Left ventricle myocardium inferior (tissue), 1 donor: ENCODE data around the gene C2orf49. TPM values are rescaled to one million over a fixed set of nuclear protein-coding genes. Genes with fewer than 3 reads are reported as not detected.
"Not testable (repeated sequence)": the region's sequence is repeated elsewhere in the genome, so short reads cannot be mapped to it uniquely, and the experiment has no call there.

Experiments
- DNase-seq: peaks from one replicate; pipeline ENCODE4 v3.0.0-alpha.2; 2020
- H3K27ac ChIP-seq: fragments of 200-600 bp; replicated peaks from 2 replicates; pipeline ENCODE4 v1.8.0; 2021
- H3K27me3 ChIP-seq: fragments of 200-600 bp; 2 replicates; pipeline ENCODE4 v1.8.0; 2021; ENCODE audit warnings: low read depth
- H3K36me3 ChIP-seq: fragments of 200-600 bp; 2 replicates; pipeline ENCODE4 v1.8.0; 2021
- H3K4me1 ChIP-seq: fragments of 200-600 bp; 2 replicates; pipeline ENCODE4 v1.8.0; 2021
- H3K4me3 ChIP-seq: fragments of 200-600 bp; 2 replicates; pipeline ENCODE4 v1.8.0; 2021; ENCODE audit warnings: mild to moderate bottlenecking, moderate library complexity
- H3K9me3 ChIP-seq: fragments of 200-600 bp; replicated peaks from 2 replicates; pipeline ENCODE4 v1.8.0; 2021
- intact Hi-C: fragments of 100-400 bp; cut with micrococcal nuclease; formaldehyde crosslinking; loops from one replicate; pipeline ENCODE4 v1.11.0; 2022
- total RNA-seq: library from RNA; stranded (reverse); fragmentation: NEBNext Ultra II Directional; extraction: Animal tissue kit (Norgen Biotek cat#: 25700); gene quantifications from one replicate; pipeline ENCODE4 v1.2.1, GENCODE V29; 2021
- TF ChIP-seq, protein P1 (sequence below): fragments of 200-600 bp; IDR thresholded peaks from 2 replicates; pipeline ENCODE4 v1.8.0; 2021; ENCODE audit warnings: antibody characterized with exemption, mild to moderate bottlenecking, borderline replicate concordance
- donor health status: DM: no; HTN: yes; CAD: no; lungs with severe emphysema.

The C2orf49 gene
- total RNA-seq, 1 donor from 2014 or later: 22.7 TPM

DNA sequence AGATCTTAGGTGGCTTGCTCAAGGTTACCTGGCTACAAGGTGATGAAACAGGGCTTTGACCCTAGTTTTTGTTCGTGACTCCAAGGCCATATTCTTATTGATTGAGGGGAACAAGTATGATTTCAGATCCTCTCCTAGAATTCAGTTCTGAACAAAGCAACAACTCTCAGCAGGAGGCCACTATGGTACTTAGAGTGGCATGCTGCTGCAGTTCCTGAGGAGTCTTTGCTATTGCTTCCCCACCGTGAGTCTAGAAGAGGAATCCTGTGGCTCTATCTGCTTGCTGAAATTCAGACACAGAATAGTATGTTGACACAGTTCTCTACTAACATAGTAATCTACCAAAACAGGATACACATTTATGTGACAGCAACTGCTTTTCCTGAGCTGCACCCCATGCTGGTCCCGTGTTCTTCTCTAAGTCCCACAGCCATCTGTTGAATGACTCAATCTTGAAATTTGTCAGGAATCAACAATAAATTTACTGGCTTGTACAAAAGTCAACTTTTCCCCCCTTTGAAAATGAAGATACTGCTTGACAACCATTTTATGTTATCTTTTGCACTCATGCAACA is 11.9 kb upstream of the C2orf49 start:
- intact Hi-C loops: no loop called here
- TF ChIP-seq, protein P1, sequence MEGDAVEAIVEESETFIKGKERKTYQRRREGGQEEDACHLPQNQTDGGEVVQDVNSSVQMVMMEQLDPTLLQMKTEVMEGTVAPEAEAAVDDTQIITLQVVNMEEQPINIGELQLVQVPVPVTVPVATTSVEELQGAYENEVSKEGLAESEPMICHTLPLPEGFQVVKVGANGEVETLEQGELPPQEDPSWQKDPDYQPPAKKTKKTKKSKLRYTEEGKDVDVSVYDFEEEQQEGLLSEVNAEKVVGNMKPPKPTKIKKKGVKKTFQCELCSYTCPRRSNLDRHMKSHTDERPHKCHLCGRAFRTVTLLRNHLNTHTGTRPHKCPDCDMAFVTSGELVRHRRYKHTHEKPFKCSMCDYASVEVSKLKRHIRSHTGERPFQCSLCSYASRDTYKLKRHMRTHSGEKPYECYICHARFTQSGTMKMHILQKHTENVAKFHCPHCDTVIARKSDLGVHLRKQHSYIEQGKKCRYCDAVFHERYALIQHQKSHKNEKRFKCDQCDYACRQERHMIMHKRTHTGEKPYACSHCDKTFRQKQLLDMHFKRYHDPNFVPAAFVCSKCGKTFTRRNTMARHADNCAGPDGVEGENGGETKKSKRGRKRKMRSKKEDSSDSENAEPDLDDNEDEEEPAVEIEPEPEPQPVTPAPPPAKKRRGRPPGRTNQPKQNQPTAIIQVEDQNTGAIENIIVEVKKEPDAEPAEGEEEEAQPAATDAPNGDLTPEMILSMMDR: no peak
- no peak overlapping the region for H3K27ac ChIP-seq
- DNase-seq: no peak
- no peaks in the 10 kb centered on the region for H3K9me3 ChIP-seq
- no peak overlapping the region for H3K4me3 ChIP-seq
- peaks cover 32% of the 10 kb centered on the region for H3K4me1 ChIP-seq
- H3K36me3 ChIP-seq: no peaks in the 10 kb centered on the region
- no peaks in the 10 kb centered on the region for H3K27me3 ChIP-seq

DNA sequence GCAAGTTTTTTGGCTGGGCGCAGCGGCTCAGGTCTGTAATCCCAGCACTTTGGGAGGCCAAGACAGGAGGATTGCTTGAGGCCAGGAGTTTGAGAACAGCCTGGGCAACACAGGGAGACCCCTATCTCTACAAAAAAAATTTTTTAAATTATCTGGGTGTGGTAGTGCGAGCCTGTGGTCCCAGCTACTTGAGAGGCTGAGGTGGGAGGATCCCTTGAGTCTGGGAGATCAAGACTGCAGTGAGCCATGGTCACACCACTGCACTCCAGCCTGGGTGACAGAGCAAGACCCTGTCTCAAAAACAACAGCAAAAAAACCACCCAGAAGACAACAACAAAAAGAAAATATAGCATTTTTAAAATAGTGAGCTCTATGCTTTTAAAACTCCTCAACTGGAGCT is 10.1 kb upstream of the C2orf49 start:
- DNase-seq, H3K27me3 ChIP-seq, H3K27ac ChIP-seq, intact Hi-C loops, H3K9me3 ChIP-seq, H3K36me3 ChIP-seq, H3K4me3 ChIP-seq: not testable (repeated sequence)
- peaks cover 32% of the 10 kb centered on the region for H3K4me1 ChIP-seq

DNA sequence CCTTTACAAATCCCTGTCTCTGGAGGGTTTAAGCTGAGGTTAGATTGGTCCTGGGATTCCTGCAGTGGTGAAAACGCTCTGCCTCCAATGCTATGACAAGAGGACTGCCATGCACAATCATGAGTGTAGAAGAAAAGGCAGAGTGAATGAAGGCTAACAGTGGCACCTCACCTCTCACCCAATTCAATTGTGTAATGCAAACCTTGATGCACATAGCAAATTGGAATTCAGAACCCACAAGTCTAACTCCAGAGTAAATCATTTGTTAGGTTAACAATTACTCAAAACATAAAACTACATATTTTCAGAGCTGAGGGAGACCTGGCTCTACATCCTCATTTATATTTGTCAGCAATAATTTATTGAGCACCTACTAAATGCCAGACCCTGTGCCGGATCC is 9.7 kb upstream of the C2orf49 start:
- Histone ChIP-seq H3K27me3 (no peaks in the 10 kb centered on the region), H3K36me3 (no peaks in the 10 kb centered on the region), H3K27ac (no peak overlapping the region), H3K9me3 (no peaks in the 10 kb centered on the region), H3K4me3 (no peak overlapping the region), H3K4me1 (peaks cover 32% of the 10 kb centered on the region)
- DNase-seq: no peak
- TF ChIP-seq, protein P1: no peak
- intact Hi-C loops: no loop called here

DNA sequence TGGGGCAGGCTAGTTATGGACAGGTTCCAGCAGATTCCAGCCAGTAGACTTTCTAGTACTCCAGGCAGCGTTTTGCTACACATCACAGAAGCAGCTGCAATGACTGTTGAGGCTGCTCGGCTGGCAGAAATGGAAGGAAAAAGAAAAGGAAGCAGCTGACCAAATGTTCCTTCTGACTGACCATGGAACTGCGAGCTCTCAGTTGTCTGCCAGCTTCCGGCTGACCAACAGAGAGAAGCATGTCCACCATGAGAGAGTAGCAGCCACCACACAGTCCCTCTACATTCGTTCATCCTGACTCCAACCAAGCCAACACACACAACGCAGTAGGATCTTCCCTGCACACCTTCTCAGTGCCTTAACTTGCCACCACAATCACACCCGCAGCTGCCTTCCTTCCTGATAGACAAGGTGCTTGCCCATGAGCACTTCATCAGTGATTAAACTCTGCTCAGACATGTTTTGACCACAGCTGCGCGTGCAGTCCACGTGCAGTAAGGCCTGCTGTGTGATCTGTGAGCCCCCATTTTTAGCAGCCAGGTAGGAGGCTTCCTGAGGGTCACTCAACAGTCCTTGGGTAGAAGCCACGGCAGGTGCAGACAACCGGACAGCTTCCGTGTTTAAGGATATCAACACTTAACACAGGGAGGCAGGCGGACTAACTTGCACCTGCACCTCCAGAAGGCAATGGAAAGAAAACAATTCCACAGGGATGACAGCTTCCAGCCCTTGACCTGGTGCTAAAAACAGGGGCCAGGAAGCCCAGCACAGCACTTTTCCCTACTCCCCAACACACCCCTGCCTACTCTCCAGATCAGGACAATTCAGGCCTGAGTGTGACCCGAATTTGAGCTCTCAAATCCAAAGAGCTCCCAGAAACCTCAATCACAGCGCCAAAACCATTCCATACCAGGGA is 8.8 kb upstream of the C2orf49 start:
- no peaks in the 10 kb centered on the region for H3K36me3 ChIP-seq
- peak overlapping the region; percentile 85 for H3K4me3 ChIP-seq
- no peaks in the 10 kb centered on the region for H3K9me3 ChIP-seq
- intact Hi-C loops: no loop called here
- H3K27ac ChIP-seq: peak overlapping the region; percentile 90
- DNase-seq: no peak
- H3K27me3 ChIP-seq: no peaks in the 10 kb centered on the region
- H3K4me1 ChIP-seq: peaks cover 27% of the 10 kb centered on the region
- TF ChIP-seq, protein P1: no peak

DNA sequence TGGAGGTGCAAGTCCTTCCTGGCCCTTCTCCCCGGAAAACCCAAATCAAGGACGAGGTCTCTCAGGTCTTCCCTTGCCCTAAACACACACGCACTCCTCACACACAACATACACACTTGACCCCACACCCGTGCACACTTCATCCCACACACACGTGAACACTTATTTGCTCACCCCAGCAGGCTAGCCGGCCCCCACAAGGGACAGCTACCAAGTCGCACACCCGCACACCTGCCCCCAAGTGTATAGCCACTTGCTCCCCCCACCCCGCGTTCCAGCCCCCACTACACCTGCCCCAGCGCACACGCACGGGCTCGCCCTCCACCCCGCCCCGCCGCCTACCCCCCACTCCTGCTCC is 8.2 kb upstream of the C2orf49 start:
- H3K27ac ChIP-seq: peak overlapping the region; percentile 90

More for the DNA sequence above, 8.2 kb upstream of the C2orf49 start:
- intact Hi-C loops: no loop called here
- TF ChIP-seq, protein P1: no peak
- Histone ChIP-seq H3K4me1 (peaks cover 27% of the 10 kb centered on the region), H3K9me3 (no peaks in the 10 kb centered on the region), H3K4me3 (peak overlapping the region; percentile 85), H3K27me3 (no peaks in the 10 kb centered on the region), H3K36me3 (no peaks in the 10 kb centered on the region)
- no peak for DNase-seq
